Measurements from ENCODE around the gene RPL4. TPM values are rescaled to one million over a fixed set of nuclear protein-coding genes. Genes with fewer than 3 reads are reported as not detected.

Gene RPL4
- total RNA-seq, 1 donor, result 2,311 TPM

DNA sequence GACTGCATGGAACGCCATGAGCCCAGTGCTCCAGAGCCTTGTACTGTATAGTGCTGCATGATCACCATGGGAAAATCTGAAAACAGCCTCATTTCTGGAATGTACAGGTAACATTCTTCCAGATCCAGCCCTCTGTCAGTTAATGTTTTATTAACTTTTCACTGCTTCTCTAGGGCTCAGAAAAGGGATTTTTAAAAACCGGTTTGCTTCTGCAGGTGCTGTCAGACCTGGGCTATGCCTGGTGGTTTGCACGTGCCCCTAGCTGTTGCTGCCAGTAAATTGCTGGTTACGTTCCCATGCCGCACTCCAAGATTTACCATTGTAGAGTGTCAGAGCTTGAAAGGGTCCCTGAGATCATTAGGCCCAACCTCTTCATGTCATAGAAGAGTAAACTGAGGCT is 16.1 kb downstream of the RPL4 start:
- no peak for DNase-seq (ENCODE audit: insufficient read length, low spot score, missing footprints)
- H3K36me3 ChIP-seq (ENCODE audit: insufficient read depth, low read length), result peaks cover 69% of the 10 kb centered on the region

DNA sequence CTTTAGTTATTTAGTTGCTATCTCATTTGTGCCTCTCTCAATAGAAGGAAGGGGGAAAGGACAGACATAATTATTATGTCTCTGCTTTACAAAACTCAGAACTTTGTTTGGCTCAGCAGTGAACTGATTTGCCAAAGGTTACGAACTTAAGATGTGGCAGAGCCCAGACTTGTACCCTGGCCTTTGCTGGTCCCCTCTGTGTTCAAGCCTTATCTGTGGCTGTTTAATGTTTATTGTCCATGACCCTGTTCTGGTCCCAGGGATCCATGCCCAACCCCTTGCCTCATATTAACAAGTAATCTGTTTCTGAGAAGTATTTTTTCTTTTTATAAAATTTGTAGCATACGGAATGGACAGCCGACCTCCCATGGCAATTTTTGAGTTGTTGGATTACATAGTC is 17.8 kb downstream of the RPL4 start:
- Histone ChIP-seq H3K4me1 (ENCODE audit: insufficient read depth, low read length) (peaks cover 9% of the 10 kb centered on the region), H3K4me3 (ENCODE audit: insufficient read depth, low read length) (no peak overlapping the region), H3K27ac (ENCODE audit: low read depth, low read length) (no peak overlapping the region), H4K20me1 (ENCODE audit: insufficient read depth, low read length) (peaks cover 22% of the 10 kb centered on the region), H3K9me3 (ENCODE audit: low read depth, low read length) (no peaks in the 10 kb centered on the region), H3K36me3 (ENCODE audit: insufficient read depth, low read length) (peaks cover 68% of the 10 kb centered on the region), H3K79me2 (ENCODE audit: insufficient read depth, low read length) (peaks cover 3% of the 10 kb centered on the region), H3K4me2 (ENCODE audit: insufficient read depth, low read length) (no peak overlapping the region), H3K27me3 (ENCODE audit: insufficient read depth, low read length) (no peaks in the 10 kb centered on the region), H2AFZ (ENCODE audit: low read length) (no peak overlapping the region)
- no peak for DNase-seq (ENCODE audit: insufficient read length, low spot score, missing footprints)
- TF ChIP-seq, protein P1, sequence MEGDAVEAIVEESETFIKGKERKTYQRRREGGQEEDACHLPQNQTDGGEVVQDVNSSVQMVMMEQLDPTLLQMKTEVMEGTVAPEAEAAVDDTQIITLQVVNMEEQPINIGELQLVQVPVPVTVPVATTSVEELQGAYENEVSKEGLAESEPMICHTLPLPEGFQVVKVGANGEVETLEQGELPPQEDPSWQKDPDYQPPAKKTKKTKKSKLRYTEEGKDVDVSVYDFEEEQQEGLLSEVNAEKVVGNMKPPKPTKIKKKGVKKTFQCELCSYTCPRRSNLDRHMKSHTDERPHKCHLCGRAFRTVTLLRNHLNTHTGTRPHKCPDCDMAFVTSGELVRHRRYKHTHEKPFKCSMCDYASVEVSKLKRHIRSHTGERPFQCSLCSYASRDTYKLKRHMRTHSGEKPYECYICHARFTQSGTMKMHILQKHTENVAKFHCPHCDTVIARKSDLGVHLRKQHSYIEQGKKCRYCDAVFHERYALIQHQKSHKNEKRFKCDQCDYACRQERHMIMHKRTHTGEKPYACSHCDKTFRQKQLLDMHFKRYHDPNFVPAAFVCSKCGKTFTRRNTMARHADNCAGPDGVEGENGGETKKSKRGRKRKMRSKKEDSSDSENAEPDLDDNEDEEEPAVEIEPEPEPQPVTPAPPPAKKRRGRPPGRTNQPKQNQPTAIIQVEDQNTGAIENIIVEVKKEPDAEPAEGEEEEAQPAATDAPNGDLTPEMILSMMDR (IDR thresholded peaks at IDR 0.05; ENCODE audit: extremely low read depth, low read depth, low read length), result no peak

More for the DNA sequence above, 16.1 kb downstream of the RPL4 start:
- H3K4me3 ChIP-seq (ENCODE audit: insufficient read depth, low read length), result no peak overlapping the region
- H2AFZ ChIP-seq (ENCODE audit: low read length), result no peak overlapping the region
- H3K9me3 ChIP-seq (ENCODE audit: low read depth, low read length), result no peaks in the 10 kb centered on the region
- peaks cover 15% of the 10 kb centered on the region for H4K20me1 ChIP-seq (ENCODE audit: insufficient read depth, low read length)
- H3K4me1 ChIP-seq (ENCODE audit: insufficient read depth, low read length), result peaks cover 3% of the 10 kb centered on the region
- H3K4me2 ChIP-seq (ENCODE audit: insufficient read depth, low read length), result no peak overlapping the region
- peaks cover 3% of the 10 kb centered on the region for H3K79me2 ChIP-seq (ENCODE audit: insufficient read depth, low read length)
- TF ChIP-seq, protein P1 (IDR thresholded peaks at IDR 0.05; ENCODE audit: extremely low read depth, low read depth, low read length), result no peak
- no peak overlapping the region for H3K27ac ChIP-seq (ENCODE audit: low read depth, low read length)
- no peaks in the 10 kb centered on the region for H3K27me3 ChIP-seq (ENCODE audit: insufficient read depth, low read length)

DNA sequence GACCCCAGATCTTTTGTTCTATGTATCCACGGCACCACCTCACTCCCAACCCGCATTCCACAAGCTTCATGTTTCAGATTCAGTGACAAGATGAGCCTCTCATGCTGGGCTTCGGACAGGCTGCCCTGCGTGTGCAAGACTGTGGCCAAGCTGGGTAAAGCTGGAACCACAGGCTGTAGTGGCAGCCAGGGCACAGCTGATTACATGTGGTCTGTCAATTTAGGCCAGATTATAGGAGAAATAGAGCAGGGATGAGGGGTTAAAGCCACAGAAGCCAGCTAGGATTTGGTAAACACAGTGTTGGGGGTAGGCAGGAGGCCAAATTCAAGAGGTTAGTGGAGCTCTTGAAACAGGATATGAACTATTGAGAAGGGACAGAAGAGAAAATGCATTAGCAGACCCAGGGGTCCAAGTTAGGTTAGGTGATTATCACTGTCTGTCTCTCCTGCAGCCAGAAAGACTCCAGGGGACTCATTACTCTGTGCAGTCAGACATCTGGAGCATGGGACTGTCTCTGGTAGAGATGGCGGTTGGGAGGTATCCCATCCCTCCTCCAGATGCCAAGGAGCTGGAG is 20.0 kb downstream of the RPL4 start:
- Histone ChIP-seq H3K27ac (ENCODE audit: low read depth, low read length) (no peak overlapping the region), H4K20me1 (ENCODE audit: insufficient read depth, low read length) (peaks cover 32% of the 10 kb centered on the region), H3K9me3 (ENCODE audit: low read depth, low read length) (no peaks in the 10 kb centered on the region), H2AFZ (ENCODE audit: low read length) (no peak overlapping the region), H3K27me3 (ENCODE audit: insufficient read depth, low read length) (no peaks in the 10 kb centered on the region), H3K4me1 (ENCODE audit: insufficient read depth, low read length) (peaks cover 9% of the 10 kb centered on the region), H3K79me2 (ENCODE audit: insufficient read depth, low read length) (peaks cover 3% of the 10 kb centered on the region), H3K4me3 (ENCODE audit: insufficient read depth, low read length) (no peak overlapping the region), H3K36me3 (ENCODE audit: insufficient read depth, low read length) (peaks cover 56% of the 10 kb centered on the region), H3K4me2 (ENCODE audit: insufficient read depth, low read length) (no peak overlapping the region)
- TF ChIP-seq, protein P1 (IDR thresholded peaks at IDR 0.05; ENCODE audit: extremely low read depth, low read depth, low read length), result no peak
- no peak for DNase-seq (ENCODE audit: insufficient read length, low spot score, missing footprints)

DNA sequence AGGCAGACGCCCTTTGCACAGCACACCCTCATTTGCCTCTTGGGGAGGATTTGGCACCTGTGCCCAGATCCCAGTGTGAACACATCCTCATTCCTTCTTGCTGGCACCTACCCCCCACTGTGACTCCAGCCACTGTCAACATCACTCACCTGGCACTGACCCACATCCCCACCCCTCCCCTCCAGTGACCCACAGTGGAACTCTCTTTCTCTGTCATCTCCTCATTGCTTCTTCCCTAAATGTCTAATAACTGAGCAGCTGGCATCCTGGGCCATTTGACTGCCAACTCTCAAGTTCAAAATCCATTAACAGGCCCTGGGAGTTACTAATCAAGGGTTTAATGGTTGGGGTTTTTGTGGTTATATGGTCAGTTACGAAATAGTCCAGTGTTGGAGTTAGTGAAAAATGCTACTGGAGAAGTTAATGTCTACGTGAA is 21.5 kb downstream of the RPL4 start:
- no peak overlapping the region for H2AFZ ChIP-seq (ENCODE audit: low read length)
- TF ChIP-seq, protein P1 (IDR thresholded peaks at IDR 0.05; ENCODE audit: extremely low read depth, low read depth, low read length), result no peak
- peaks cover 3% of the 10 kb centered on the region for H3K79me2 ChIP-seq (ENCODE audit: insufficient read depth, low read length)
- H3K27ac ChIP-seq (ENCODE audit: low read depth, low read length), result no peak overlapping the region
- H3K4me1 ChIP-seq (ENCODE audit: insufficient read depth, low read length), result peaks cover 6% of the 10 kb centered on the region
- H3K4me2 ChIP-seq (ENCODE audit: insufficient read depth, low read length), result no peak overlapping the region
- peaks cover 36% of the 10 kb centered on the region for H4K20me1 ChIP-seq (ENCODE audit: insufficient read depth, low read length)
- H3K4me3 ChIP-seq (ENCODE audit: insufficient read depth, low read length), result no peak overlapping the region
- no peak for DNase-seq (ENCODE audit: insufficient read length, low spot score, missing footprints)
- peaks cover 43% of the 10 kb centered on the region for H3K36me3 ChIP-seq (ENCODE audit: insufficient read depth, low read length)
- no peaks in the 10 kb centered on the region for H3K9me3 ChIP-seq (ENCODE audit: low read depth, low read length)
- no peaks in the 10 kb centered on the region for H3K27me3 ChIP-seq (ENCODE audit: insufficient read depth, low read length)
